Measurements from ENCODE around the gene DNAH8.

DNA sequence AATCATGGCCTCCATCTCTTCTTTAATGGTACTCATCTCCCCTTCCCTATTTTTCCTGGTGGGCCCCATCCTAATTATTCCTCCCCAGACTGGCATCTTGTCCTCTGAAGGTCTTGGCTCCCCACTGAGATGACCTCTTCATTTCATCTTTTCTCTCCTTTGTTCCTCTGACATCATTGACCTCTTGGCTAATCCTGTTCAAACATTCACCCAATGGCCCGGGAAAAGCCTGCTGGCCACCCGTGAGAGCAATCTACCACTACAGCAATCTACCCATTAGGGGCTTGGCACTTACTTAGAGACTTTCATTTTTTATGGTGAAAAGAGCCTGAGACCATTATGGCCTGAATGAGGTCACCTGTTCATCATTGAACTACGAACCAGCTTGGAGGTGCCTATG is 130.8 kb downstream of the DNAH8 start:
- TF ChIP-seq, protein P1, sequence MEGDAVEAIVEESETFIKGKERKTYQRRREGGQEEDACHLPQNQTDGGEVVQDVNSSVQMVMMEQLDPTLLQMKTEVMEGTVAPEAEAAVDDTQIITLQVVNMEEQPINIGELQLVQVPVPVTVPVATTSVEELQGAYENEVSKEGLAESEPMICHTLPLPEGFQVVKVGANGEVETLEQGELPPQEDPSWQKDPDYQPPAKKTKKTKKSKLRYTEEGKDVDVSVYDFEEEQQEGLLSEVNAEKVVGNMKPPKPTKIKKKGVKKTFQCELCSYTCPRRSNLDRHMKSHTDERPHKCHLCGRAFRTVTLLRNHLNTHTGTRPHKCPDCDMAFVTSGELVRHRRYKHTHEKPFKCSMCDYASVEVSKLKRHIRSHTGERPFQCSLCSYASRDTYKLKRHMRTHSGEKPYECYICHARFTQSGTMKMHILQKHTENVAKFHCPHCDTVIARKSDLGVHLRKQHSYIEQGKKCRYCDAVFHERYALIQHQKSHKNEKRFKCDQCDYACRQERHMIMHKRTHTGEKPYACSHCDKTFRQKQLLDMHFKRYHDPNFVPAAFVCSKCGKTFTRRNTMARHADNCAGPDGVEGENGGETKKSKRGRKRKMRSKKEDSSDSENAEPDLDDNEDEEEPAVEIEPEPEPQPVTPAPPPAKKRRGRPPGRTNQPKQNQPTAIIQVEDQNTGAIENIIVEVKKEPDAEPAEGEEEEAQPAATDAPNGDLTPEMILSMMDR (IDR thresholded peaks at IDR 0.05): no peak
- TF ChIP-seq EZH2phosphoT487 (IDR thresholded peaks at IDR 0.05): no peak
- no peak for TF ChIP-seq EZH2 (IDR thresholded peaks at IDR 0.05)

Measured in neural progenitor cell (in vitro differentiated cells).